Esophagus muscularis mucosa (tissue), 4 donors: Measurements from ENCODE around the gene CDC34. TPM values are rescaled to one million over a fixed set of nuclear protein-coding genes. Genes with fewer than 3 reads are reported as not detected.
A peak's percentile ranks its signal among the peaks of the same experiment; 100 is the strongest.

Source experiments
- DNase-seq: peaks from one replicate; pipeline ENCODE4 v3.0.0-alpha.2; 2017; ENCODE audit errors: extremely low spot score
- H3K27ac ChIP-seq, 4 donors: fragments of 200-600 bp; sonication (generic); replicated peaks in 1 of 4; 1 replicate in 3 of 4; 2 replicates in 1 of 4; pipeline ENCODE4 v1.5.1; 2016 to 2019; ENCODE audit warnings: mild to moderate bottlenecking in 1 of 4
- H3K27me3 ChIP-seq, 4 donors: fragments of 200-600 bp; sonication (generic); one replicate each; pipeline versions ENCODE4 v1.5.1 to v1.6.0; 2016 to 2019
- H3K36me3 ChIP-seq, 4 donors: fragments of 200-600 bp; sonication (generic); one replicate each; pipeline ENCODE4 v1.5.1; 2016 to 2019
- H3K4me1 ChIP-seq, 4 donors: fragments of 200-600 bp; sonication (generic); one replicate each; pipeline ENCODE4 v1.5.1; 2016 to 2019
- H3K4me3 ChIP-seq, 4 donors: fragments of 200-600 bp; sonication (generic); 1 replicate in 2 of 4; 2 replicates in 2 of 4; pipeline ENCODE4 v1.5.1; 2016 to 2019; ENCODE audit warnings: mild to moderate bottlenecking in 4 of 4, moderate library complexity in 1 of 4
- H3K9me3 ChIP-seq, 4 donors: fragments of 200-600 bp; sonication (generic); 1 replicate in 3 of 4; 2 replicates in 1 of 4; pipeline ENCODE4 v1.5.1; 2016 to 2019
- EP300 ChIP-seq: sonication (generic); formaldehyde crosslinking; IDR thresholded peaks from one replicate; pipeline ENCODE4 v1.6.1; 2017; ENCODE audit warnings: antibody characterized with exemption
- POLR2A ChIP-seq: fragments of 450-650 bp; IDR thresholded peaks from one replicate; pipeline ENCODE4 v1.6.1; 2017; ENCODE audit warnings: antibody characterized with exemption, moderate library complexity, mild to moderate bottlenecking, low read depth
- POLR2AphosphoS5 ChIP-seq, 2 donors: sonication (generic); formaldehyde crosslinking; IDR thresholded peaks; one replicate each; pipeline ENCODE4 v1.6.1; 2017; ENCODE audit warnings: antibody characterized with exemption in 2 of 2
- WGBS: methylation state at CpG from one replicate; pipeline ENCODE4 v1.1.5; 2018; 5-methylcytosine and 5-hydroxymethylcytosine counted together
- intact Hi-C: fragments of 100-400 bp; cut with DNase I; formaldehyde crosslinking; loops from one replicate; pipeline ENCODE4 v1.15.1; 2023
- total RNA-seq, 4 donors: library from RNA; depleted of rRNA; stranded (reverse); fragments of >200 nt; gene quantifications; one replicate each; pipeline versions ENCODE4 v1.1.0 to v1.2.1, GENCODE V29; 2016
- TF ChIP-seq, protein P1 (sequence below), 3 experiments: fragments of 200-600 bp in 2 of 3; fragments of 450-650 bp in 1 of 3; sonication (generic) in 2 of 3; IDR thresholded peaks; one replicate each; pipeline ENCODE4 v1.5.1; 2017 to 2019; ENCODE audit warnings: antibody characterized with exemption in 3 of 3, mild to moderate bottlenecking in 2 of 3, moderate library complexity in 1 of 3

Gene CDC34
- total RNA-seq, 4 donors from 2014 or later: 62.5 to 100 (median 76.2) TPM

GRCh38 chr19:535017-535835 lies 3.7 kb downstream of the CDC34 start:
- 31% methylated on average over 8 of the region's 16 CpGs for WGBS
- Histone ChIP-seq H3K27me3 (no peaks in the 10 kb centered on the region), H3K9me3 (no peaks in the 10 kb centered on the region), H3K27ac (peak overlapping the region; percentile 32 to 99 (median 48)), H3K4me3 (no peak overlapping the region), H3K4me1 (peaks cover 38 to 64% (median 53%) of the 10 kb centered on the region in 4 donors), H3K36me3 (peaks cover 36 to 49% (median 47%) of the 10 kb centered on the region in 4 donors)
- intact Hi-C loops: no loop called here
- no peak for DNase-seq
- TF ChIP-seq, protein P1, sequence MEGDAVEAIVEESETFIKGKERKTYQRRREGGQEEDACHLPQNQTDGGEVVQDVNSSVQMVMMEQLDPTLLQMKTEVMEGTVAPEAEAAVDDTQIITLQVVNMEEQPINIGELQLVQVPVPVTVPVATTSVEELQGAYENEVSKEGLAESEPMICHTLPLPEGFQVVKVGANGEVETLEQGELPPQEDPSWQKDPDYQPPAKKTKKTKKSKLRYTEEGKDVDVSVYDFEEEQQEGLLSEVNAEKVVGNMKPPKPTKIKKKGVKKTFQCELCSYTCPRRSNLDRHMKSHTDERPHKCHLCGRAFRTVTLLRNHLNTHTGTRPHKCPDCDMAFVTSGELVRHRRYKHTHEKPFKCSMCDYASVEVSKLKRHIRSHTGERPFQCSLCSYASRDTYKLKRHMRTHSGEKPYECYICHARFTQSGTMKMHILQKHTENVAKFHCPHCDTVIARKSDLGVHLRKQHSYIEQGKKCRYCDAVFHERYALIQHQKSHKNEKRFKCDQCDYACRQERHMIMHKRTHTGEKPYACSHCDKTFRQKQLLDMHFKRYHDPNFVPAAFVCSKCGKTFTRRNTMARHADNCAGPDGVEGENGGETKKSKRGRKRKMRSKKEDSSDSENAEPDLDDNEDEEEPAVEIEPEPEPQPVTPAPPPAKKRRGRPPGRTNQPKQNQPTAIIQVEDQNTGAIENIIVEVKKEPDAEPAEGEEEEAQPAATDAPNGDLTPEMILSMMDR (IDR thresholded peaks at IDR 0.05): no peak
- no peak for TF ChIP-seq POLR2AphosphoS5 (IDR thresholded peaks at IDR 0.05)
- TF ChIP-seq EP300: no peak
- no peak for TF ChIP-seq POLR2A

DNA sequence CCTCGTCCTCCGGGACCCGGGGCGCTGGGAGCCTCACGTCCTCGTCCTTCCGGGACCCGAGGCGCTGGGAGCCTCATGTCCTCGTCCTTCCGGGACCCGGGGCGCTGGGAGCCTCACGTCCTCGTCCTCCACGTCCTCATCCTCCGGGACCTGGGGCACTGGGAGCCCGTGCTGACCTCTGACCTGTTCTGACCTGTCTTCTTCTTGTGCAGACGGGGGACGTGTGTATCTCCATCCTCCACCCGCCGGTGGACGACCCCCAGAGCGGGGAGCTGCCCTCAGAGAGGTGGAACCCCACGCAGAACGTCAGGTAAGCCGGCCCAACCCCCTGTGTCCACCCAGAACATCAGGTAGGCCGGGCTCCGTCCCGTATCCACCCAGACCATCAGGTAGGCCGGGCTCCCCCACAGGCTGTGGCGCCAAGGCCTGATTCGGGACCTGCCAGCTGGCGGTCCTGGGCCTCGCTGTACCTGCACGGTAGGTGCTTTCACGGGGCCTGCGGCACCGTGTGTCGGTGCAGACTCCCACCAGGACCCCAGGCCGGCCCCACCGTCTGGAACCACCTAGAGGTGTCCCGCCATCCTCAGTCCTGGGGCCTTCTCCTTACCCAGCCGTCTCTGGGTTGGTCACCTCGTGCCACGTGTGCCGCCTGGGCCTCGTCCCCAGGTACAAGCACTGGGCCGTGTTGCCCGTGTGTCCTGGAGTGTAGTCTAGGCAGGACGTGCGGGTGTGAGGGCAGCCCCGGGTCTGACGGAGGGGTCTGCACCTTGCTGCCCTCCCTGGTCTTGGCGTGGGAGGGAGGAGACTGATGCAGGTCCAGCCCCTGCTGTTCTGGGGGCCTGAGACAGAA lies 4.7 kb downstream of the CDC34 start:
- no peaks in the 10 kb centered on the region for H3K27me3 ChIP-seq
- H3K36me3 ChIP-seq: peaks cover 40 to 55% (median 53%) of the 10 kb centered on the region in 4 donors
- no peaks in the 10 kb centered on the region for H3K9me3 ChIP-seq
- TF ChIP-seq POLR2A: no peak
- no peak for TF ChIP-seq POLR2AphosphoS5 (IDR thresholded peaks at IDR 0.05)
- TF ChIP-seq, protein P1 (IDR thresholded peaks at IDR 0.05): no peak
- no peak for TF ChIP-seq EP300
- DNase-seq: no peak
- peak overlapping the region in 1 of 4 donors; percentile 99 for H3K27ac ChIP-seq
- H3K4me1 ChIP-seq: peaks cover 30 to 56% (median 44%) of the 10 kb centered on the region in 4 donors
- H3K4me3 ChIP-seq: no peak overlapping the region
- WGBS: 88% methylated on average over 22 of the region's 55 CpGs
- intact Hi-C loops: no loop called here

DNA sequence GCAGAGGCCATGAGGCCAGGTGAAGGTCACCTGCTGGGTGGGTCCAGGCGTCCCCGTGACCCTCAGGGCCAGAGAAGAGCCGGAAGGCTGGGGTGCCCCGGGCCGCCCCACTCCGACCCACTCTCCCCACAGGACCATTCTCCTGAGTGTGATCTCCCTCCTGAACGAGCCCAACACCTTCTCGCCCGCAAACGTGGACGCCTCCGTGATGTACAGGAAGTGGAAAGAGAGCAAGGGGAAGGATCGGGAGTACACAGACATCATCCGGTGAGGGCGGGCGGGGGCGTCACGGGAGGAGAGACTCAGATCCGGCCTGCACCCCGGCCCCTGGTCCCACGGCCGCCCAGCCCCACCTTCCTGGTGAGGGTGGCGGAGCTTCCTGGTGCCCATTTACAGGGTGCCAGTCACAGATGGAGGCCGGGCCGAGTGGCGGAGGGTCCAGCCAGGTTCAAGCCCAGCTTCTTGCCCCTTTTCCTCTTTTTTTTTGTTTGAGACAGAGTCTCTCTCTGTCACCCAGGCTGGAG lies 5.4 kb downstream of the CDC34 start:
- Histone ChIP-seq H3K27me3 (no peaks in the 10 kb centered on the region), H3K27ac (no peak overlapping the region), H3K4me3 (no peak overlapping the region), H3K36me3 (peaks cover 47 to 62% (median 60%) of the 10 kb centered on the region in 4 donors), H3K9me3 (no peaks in the 10 kb centered on the region), H3K4me1 (peaks cover 30 to 56% (median 44%) of the 10 kb centered on the region in 4 donors)
- 95% methylated on average over 25 of the region's 26 CpGs for WGBS
- intact Hi-C loops: no loop called here
- TF ChIP-seq, protein P1 (IDR thresholded peaks at IDR 0.05): no peak
- TF ChIP-seq EP300 (no peak), POLR2A (no peak), POLR2AphosphoS5 (IDR thresholded peaks at IDR 0.05) (no peak)
- no peak for DNase-seq

DNA sequence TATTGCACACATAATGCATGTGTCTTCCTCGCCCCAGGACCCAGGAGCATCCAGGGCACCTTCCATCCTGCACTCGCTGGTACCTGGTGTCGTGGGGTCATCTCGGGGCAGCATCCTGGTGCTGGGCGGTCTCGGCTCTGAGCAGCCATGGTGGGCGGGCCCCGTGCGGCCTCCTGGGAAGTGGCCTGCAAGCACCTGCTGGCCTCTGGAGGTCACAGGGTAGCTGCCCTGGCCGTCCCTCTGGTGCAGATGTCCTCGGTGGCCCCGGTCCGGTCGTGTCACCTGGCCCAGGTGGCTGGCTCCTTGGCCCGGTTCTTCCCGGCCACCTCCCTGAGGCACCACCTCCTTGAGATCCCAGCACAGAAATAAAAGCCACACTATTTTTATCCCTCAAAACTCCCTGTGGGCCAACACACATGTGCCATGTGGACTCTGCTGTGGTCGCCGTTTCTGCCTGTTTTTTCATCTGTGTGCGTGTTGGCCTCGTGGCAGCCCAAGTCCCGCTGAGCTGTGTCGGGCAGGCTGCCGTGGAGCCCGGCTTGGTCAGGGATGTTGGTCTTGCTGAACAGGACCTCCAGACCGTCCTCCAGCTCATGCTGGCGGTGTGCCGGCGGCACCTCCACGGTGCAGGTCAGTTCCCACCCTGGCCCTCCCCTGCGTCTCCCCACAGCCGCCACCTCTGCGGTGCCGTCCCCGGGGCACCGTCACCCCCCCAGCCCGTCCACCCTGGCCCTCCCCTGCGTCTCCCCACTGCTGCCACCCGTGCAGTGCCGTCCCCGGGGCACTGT lies 7.3 kb downstream of the CDC34 start:
- Histone ChIP-seq H3K36me3 (peaks cover 52 to 76% (median 71%) of the 10 kb centered on the region in 4 donors), H3K27me3 (no peaks in the 10 kb centered on the region), H3K4me1 (peaks cover 21 to 46% (median 32%) of the 10 kb centered on the region in 4 donors), H3K4me3 (no peak overlapping the region), H3K9me3 (no peaks in the 10 kb centered on the region), H3K27ac (no peak overlapping the region)
- no peak for DNase-seq
- WGBS: 72% methylated on average over 26 of the region's 40 CpGs
- TF ChIP-seq EP300 (no peak), POLR2AphosphoS5 (IDR thresholded peaks at IDR 0.05) (no peak), POLR2A (no peak)
- TF ChIP-seq, protein P1 (IDR thresholded peaks at IDR 0.05): no peak
- intact Hi-C loops: no loop called here
